ENCODE measurements around the gene RNF146. TPM values are rescaled to one million over a fixed set of nuclear protein-coding genes. Genes with fewer than 3 reads are reported as not detected.
"Not testable (repeated sequence)": the region's sequence is repeated elsewhere in the genome, so short reads cannot be mapped to it uniquely, and the experiment has no call there.

The RNF146 gene
- total RNA-seq, 4 donors from 2014 or later, result 18.6 to 54.6 (median 27.0) TPM

GRCh38 chr6:127328043-127328609, 61.5 kb downstream of the RNF146 start:
- TF ChIP-seq POLR2A (IDR thresholded peaks at IDR 0.05) (no peak), CTCF (IDR thresholded peaks at IDR 0.05) (no peak), POLR2AphosphoS5 (IDR thresholded peaks at IDR 0.05) (no peak)
- no peaks in the 10 kb centered on the region for H3K4me1 ChIP-seq
- no peaks in the 10 kb centered on the region for H3K9me3 ChIP-seq
- H3K27me3 ChIP-seq, result no peaks in the 10 kb centered on the region
- DNase-seq (ENCODE audit: low spot score in 2 of 2), result no peak
- peaks cover 15% of the 10 kb centered on the region for H3K36me3 ChIP-seq
- no peak overlapping the region for H3K4me3 ChIP-seq
- no peak overlapping the region for H3K27ac ChIP-seq

GRCh38 chr6:127331256-127331655, 64.6 kb downstream of the RNF146 start:
- H3K27me3 ChIP-seq; DNase-seq (ENCODE audit: low spot score in 2 of 2); H3K36me3 ChIP-seq; H3K4me1 ChIP-seq; H3K4me3 ChIP-seq; H3K9me3 ChIP-seq; H3K27ac ChIP-seq: not testable (repeated sequence)
- 86% methylated on average over 3 of the region's 3 CpGs for whole genome bisulfite sequencing

GRCh38 chr6:127332383-127332961, 65.8 kb downstream of the RNF146 start:
- TF ChIP-seq POLR2A (IDR thresholded peaks at IDR 0.05) (no peak), POLR2AphosphoS5 (IDR thresholded peaks at IDR 0.05) (no peak), CTCF (IDR thresholded peaks at IDR 0.05) (no peak), EP300 (IDR thresholded peaks at IDR 0.05) (no peak)
- H3K4me3 ChIP-seq, result no peak overlapping the region
- H3K27me3 ChIP-seq, result no peaks in the 10 kb centered on the region
- WGBS, result 68% methylated on average over 4 of the region's 4 CpGs
- no peaks in the 10 kb centered on the region for H3K4me1 ChIP-seq
- H3K36me3 ChIP-seq, result no peaks in the 10 kb centered on the region
- H3K27ac ChIP-seq, result no peak overlapping the region
- no peak for DNase-seq (ENCODE audit: low spot score in 2 of 2)
- no peaks in the 10 kb centered on the region for H3K9me3 ChIP-seq

Other genes starting within 250 kb of the RNF146 start
- 1 to 10 TPM in 2 of 4 donors, under 1 TPM in 2; 0.39 to 3.2 (median 1.1) TPM for gene RSPO3, start 148.2 kb upstream of the RNF146 start, total RNA-seq
- gene ECHDC1, start 76.7 kb downstream of the RNF146 start, total RNA-seq, result 10 to 100 TPM; 23.9 to 42.6 (median 38.0) TPM
- 1 to 10 TPM in 3 of 4 donors, not detected in 1; 1.4 to 2.7 (median 1.7) TPM for gene KIAA0408, start 192.5 kb downstream of the RNF146 start, total RNA-seq